ENCODE data around the gene SIMC1. TPM values are rescaled to one million over a fixed set of nuclear protein-coding genes. Genes with fewer than 3 reads are reported as not detected.
"Not testable (repeated sequence)": the region's sequence is repeated elsewhere in the genome, so short reads cannot be mapped to it uniquely, and the experiment has no call there.

Gene SIMC1
- polyA plus RNA-seq, 12 donors: 11.1 to 24.0 (median 15.2) TPM; not detected in 1

GRCh38 chr5:176203535-176203934, 34.7 kb upstream of the SIMC1 start:
- DNase-seq: not testable (repeated sequence)

- DNase-seq: not testable (repeated sequence)
Measured at GRCh38 chr5:176214466-176215021, 23.7 kb upstream of the SIMC1 start.

- not testable (repeated sequence) for DNase-seq
Measured at GRCh38 chr5:176216393-176216916, 21.8 kb upstream of the SIMC1 start.

- not testable (repeated sequence) for DNase-seq
Measured at GRCh38 chr5:176217188-176217729, 21.0 kb upstream of the SIMC1 start.

GRCh38 chr5:176217764-176218163, 20.5 kb upstream of the SIMC1 start:
- DNase-seq: not testable (repeated sequence)

GRCh38 chr5:176222006-176222405, 16.2 kb upstream of the SIMC1 start:
- DNase-seq: not testable (repeated sequence)

- DNase-seq: not testable (repeated sequence)
Measured at GRCh38 chr5:176228358-176228757, 9.9 kb upstream of the SIMC1 start.

- not testable (repeated sequence) for DNase-seq
Measured at GRCh38 chr5:176233253-176233652, 5.0 kb upstream of the SIMC1 start.

- peak; percentile 10 for DNase-seq
Measured at GRCh38 chr5:176235155-176235554, 3.1 kb upstream of the SIMC1 start.

GRCh38 chr5:176238645-176239283, 540 bp downstream of the SIMC1 start:
- not testable (repeated sequence) for DNase-seq

GRCh38 chr5:176239304-176239703, 1.1 kb downstream of the SIMC1 start:
- not testable (repeated sequence) for DNase-seq

- not testable (repeated sequence) for DNase-seq
Measured at GRCh38 chr5:176244318-176244717, 6.1 kb downstream of the SIMC1 start.

- not testable (repeated sequence) for DNase-seq
Measured at GRCh38 chr5:176245074-176245473, 6.8 kb downstream of the SIMC1 start.

GRCh38 chr5:176245489-176245888, 7.3 kb downstream of the SIMC1 start:
- DNase-seq: not testable (repeated sequence)

- not testable (repeated sequence) for DNase-seq
Measured at GRCh38 chr5:176250691-176251090, 12.5 kb downstream of the SIMC1 start.

GRCh38 chr5:176252171-176252570, 13.9 kb downstream of the SIMC1 start:
- DNase-seq: not testable (repeated sequence)

- not testable (repeated sequence) for DNase-seq
Measured at GRCh38 chr5:176253370-176254065, 15.3 kb downstream of the SIMC1 start.

- DNase-seq: not testable (repeated sequence)
Measured at GRCh38 chr5:176254066-176254393, 15.8 kb downstream of the SIMC1 start.

- DNase-seq: not testable (repeated sequence)
Measured at GRCh38 chr5:176257871-176258505, 19.8 kb downstream of the SIMC1 start.

- DNase-seq: not testable (repeated sequence)
Measured at GRCh38 chr5:176260682-176261081, 22.5 kb downstream of the SIMC1 start.

- not testable (repeated sequence) for DNase-seq
Measured at GRCh38 chr5:176266448-176266847, 28.2 kb downstream of the SIMC1 start.

- not testable (repeated sequence) for DNase-seq
Measured at GRCh38 chr5:176289018-176289417, 50.8 kb downstream of the SIMC1 start.

Data from muscle of arm (tissue), 12 donors.